ENCODE data around the gene ART3. TPM values are rescaled to one million over a fixed set of nuclear protein-coding genes. Genes with fewer than 3 reads are reported as not detected.

The ART3 gene
- total and polyA plus RNA-seq, 2 of the 8 experiments (the other 6 are each of a cell fraction or from before 2014, with no cell fraction given), result 0.21 to 0.63 TPM

GRCh38 chr4:76141241-76141640, 66.7 kb downstream of the ART3 start:
- no peak overlapping the region for H3K4me3 ChIP-seq (ENCODE audit: extremely low read depth in 1 of 4, insufficient read depth in 2 of 4, low read depth in 3 of 4, low read length in 4 of 4)
- H2BK12ac ChIP-seq (ENCODE audit: low read depth, low read length), result no peak overlapping the region
- H3K9ac ChIP-seq (replicated peaks in 1 of 4; ENCODE audit: extremely low read depth in 1 of 4, low read depth in 3 of 4, low read length in 3 of 4), result no peak overlapping the region
- DNase-seq (ENCODE audit: low read depth in 1 of 2, low spot score in 2 of 2) (no peak), FAIRE-seq (no peak)
- 93% methylated on average over 3 of the region's 3 CpGs; no CpG with 5 or more reads in 1 of the 2 experiments for WGBS, 2 experiments (ENCODE audit: extremely low coverage in 1 of 2, insufficient coverage in 1 of 2, insufficient read length in 1 of 2, insufficient replicate concordance in 2 of 2, low coverage in 1 of 2, low lambda C conversion rate in 2 of 2, missing lambda C conversion rate in 1 of 2)
- H3K36me3 ChIP-seq (ENCODE audit: control insufficient read depth in 2 of 4, insufficient read depth in 4 of 4, low read length in 3 of 4), result peaks cover 13 to 71% (median 52%) of the 10 kb centered on the region in 4 experiments
- H3K27ac ChIP-seq (ENCODE audit: low read depth, low read length), result no peak overlapping the region
- H3K18ac ChIP-seq (ENCODE audit: extremely low read depth, low read length), result no peak overlapping the region
- H2AFZ ChIP-seq (ENCODE audit: low read length), result no peak overlapping the region
- H4K5ac ChIP-seq (ENCODE audit: insufficient read length, low read depth, low read length), result no peak overlapping the region
- no peaks in the 10 kb centered on the region for H3K23me2 ChIP-seq (ENCODE audit: low read depth, low read length)
- H3K4ac ChIP-seq (replicated peaks; ENCODE audit: insufficient read length, low read depth, low read length), result no peak overlapping the region
- H4K91ac ChIP-seq (replicated peaks; ENCODE audit: insufficient read length, low read length), result no peak overlapping the region
- H3K9me3 ChIP-seq (ENCODE audit: insufficient read depth in 2 of 2, low read depth in 1 of 2, low read length in 1 of 2), result no peaks in the 10 kb centered on the region
- H2BK5ac ChIP-seq (ENCODE audit: low read depth, low read length), result no peak overlapping the region
- no peaks in the 10 kb centered on the region for H3K27me3 ChIP-seq (replicated peaks in 1 of 4; ENCODE audit: control insufficient read depth in 3 of 4, extremely low read depth in 1 of 4, insufficient read depth in 3 of 4, low read length in 3 of 4)
- H4K20me1 ChIP-seq (replicated peaks in 1 of 2; ENCODE audit: control insufficient read depth in 1 of 2, insufficient read depth in 2 of 2, low read length in 2 of 2), result peaks cover 10 to 15% of the 10 kb centered on the region in 2 experiments
- H3K14ac ChIP-seq (ENCODE audit: insufficient read length), result no peak overlapping the region
- H4K8ac ChIP-seq (ENCODE audit: extremely low read depth, insufficient read depth, low read length), result no peak overlapping the region
- no peaks in the 10 kb centered on the region; the same call in 1 of the 2 replicates for H3K79me1 ChIP-seq (ENCODE audit: low read depth, low read length)
- H3K23ac ChIP-seq (ENCODE audit: insufficient read length), result no peak overlapping the region
- CTCF ChIA-PET (ENCODE audit: partially characterized antibody), result interaction anchor here (0.8 kb wide), 1 partner anchor 32 kb away, joined by 3 read pairs; no protein-coding TSS in a partner anchor
- H2BK15ac ChIP-seq (ENCODE audit: low read length), result no peak overlapping the region
- TF ChIP-seq NRF1 (IDR thresholded peaks at IDR 0.05; ENCODE audit: low read depth, low read length), result no peak
- TF ChIP-seq FOSL1 (IDR thresholded peaks at IDR 0.05; ENCODE audit: insufficient read depth, low read depth, low read length), result no peak
- TF ChIP-seq TCF12 (IDR thresholded peaks at IDR 0.05; ENCODE audit: low read depth, low read length), result no peak
- TF ChIP-seq CBX8 (IDR thresholded peaks at IDR 0.05; ENCODE audit: borderline replicate concordance, low read depth, low read length), result no peak
- no peak for TF ChIP-seq E2F6 (IDR thresholded peaks at IDR 0.05)
- TF ChIP-seq ATF2 (IDR thresholded peaks at IDR 0.05; ENCODE audit: low read length), result no peak
- no peak; a peak in 1 of 3 replicates for TF ChIP-seq POLR2A (IDR thresholded peaks at IDR 0.05; ENCODE audit: control extremely low read depth in 1 of 2, low read depth in 2 of 2, low read length in 2 of 2)
- TF ChIP-seq CBX5 (IDR thresholded peaks at IDR 0.05; ENCODE audit: low read depth, low read length), result no peak
- TF ChIP-seq CHD2 (IDR thresholded peaks at IDR 0.05; ENCODE audit: low read length), result no peak
- TF ChIP-seq SAP30 (IDR thresholded peaks at IDR 0.05; ENCODE audit: insufficient read depth, insufficient replicate concordance, low read length), result no peak
- no peak for TF ChIP-seq POU5F1 (IDR thresholded peaks at IDR 0.05; ENCODE audit: low read depth, low read length)
- no peak for TF ChIP-seq BRCA1 (IDR thresholded peaks at IDR 0.05; ENCODE audit: low read depth, low read length)
- no peaks in the 10 kb centered on the region for H3K4me1 ChIP-seq (replicated peaks in 1 of 4; ENCODE audit: control insufficient read depth in 3 of 4, insufficient read depth in 4 of 4, low read length in 3 of 4)
- POLR2A ChIA-PET (ENCODE audit: partially characterized antibody), result interaction anchor here (0.6 to 1.7 kb wide), 2 partner anchors 18 to 41 kb away, joined by 3 to 5 read pairs; no protein-coding TSS in a partner anchor
- no peak overlapping the region for H3K4me2 ChIP-seq (ENCODE audit: insufficient read depth in 1 of 2, low read depth in 2 of 2, low read length in 2 of 2)
- peaks cover 9 to 94% of the 10 kb centered on the region in 2 experiments; a peak in 3 of 4 replicates for H3K79me2 ChIP-seq (ENCODE audit: control insufficient read depth in 1 of 2, insufficient read depth in 2 of 2, low read length in 2 of 2)
- H2BK20ac ChIP-seq (ENCODE audit: low read length), result no peak overlapping the region
- no peak overlapping the region for H2AK5ac ChIP-seq (ENCODE audit: low read depth, low read length)
- no peak overlapping the region for H3K56ac ChIP-seq (replicated peaks; ENCODE audit: insufficient read length, low read depth, low read length)
- H2BK120ac ChIP-seq (replicated peaks; ENCODE audit: low read depth, low read length), result no peak overlapping the region
